HG03378 (cell line): ENCODE results near the gene PRPF6.

Experiments used
- ATAC-seq: cut with Tn5 transposase; IDR thresholded peaks from one replicate; pipeline ENCODE4 v1.9.1; 2021; ENCODE audit warnings: mild to moderate bottlenecking, moderate library complexity; ENCODE audit not compliant: unreplicated experiment

Gene PRPF6

DNA sequence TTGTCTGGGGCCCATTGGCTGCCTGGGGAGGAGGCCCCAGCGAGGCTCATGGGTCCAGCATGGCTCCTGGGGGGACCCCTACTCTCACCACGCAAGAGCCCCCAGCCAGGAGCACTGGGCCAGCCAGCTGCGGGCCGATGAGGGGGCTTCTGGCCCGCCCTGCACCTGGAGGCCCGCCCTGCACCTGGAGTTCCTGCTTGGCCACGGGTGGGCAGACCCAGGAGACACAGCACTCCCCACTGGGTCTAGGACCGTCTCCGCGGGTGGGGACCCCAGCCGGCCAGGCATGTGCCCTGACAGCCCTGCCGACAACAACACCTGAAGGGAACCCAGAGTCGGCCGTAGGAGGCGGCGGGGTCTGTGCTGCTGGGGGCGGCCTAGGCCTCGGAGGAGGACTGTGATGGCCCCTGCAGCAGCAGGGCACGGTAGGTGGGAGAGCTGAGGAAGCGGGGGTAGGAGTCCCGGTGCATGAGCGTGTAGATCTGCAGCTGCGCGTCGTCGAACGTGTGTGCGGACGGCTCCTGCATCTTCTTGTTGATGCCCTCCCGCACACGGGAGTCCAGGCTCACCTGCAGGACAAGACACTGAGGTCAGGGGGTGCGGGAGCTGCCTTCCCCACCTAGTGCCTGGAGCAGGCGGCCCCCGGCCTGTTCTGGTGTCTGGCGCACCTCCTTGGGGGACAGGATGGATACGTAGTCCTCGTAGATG is 92.7 kb downstream of the PRPF6 start:
- ATAC-seq, result no peak

GRCh38 chr20:64074184-64074789 is 93.4 kb downstream of the PRPF6 start:
- ATAC-seq, result no peak

DNA sequence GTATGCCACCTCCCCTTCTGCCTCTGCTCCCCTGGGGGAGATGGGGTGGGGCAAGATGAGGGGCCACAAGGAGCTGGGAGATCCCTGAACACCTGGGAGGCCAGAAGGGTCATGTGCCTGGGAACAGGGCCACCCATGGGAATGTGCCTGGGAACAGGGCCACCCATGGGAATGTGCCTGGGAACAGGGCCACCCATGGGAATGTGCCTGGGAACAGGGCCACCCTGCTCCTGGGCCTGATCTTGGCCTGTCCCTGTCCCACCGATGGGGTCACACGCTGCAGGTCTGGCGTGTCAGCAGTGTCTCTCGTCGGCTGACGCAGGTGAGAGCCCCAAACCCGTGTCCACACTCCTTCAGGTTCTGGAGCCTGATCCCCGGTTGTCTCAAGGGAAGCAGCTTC is 94.0 kb downstream of the PRPF6 start:
- ATAC-seq, result no peak

- ATAC-seq, result no peak
Observed at GRCh38 chr20:64075556-64075955, 94.6 kb downstream of the PRPF6 start.

DNA sequence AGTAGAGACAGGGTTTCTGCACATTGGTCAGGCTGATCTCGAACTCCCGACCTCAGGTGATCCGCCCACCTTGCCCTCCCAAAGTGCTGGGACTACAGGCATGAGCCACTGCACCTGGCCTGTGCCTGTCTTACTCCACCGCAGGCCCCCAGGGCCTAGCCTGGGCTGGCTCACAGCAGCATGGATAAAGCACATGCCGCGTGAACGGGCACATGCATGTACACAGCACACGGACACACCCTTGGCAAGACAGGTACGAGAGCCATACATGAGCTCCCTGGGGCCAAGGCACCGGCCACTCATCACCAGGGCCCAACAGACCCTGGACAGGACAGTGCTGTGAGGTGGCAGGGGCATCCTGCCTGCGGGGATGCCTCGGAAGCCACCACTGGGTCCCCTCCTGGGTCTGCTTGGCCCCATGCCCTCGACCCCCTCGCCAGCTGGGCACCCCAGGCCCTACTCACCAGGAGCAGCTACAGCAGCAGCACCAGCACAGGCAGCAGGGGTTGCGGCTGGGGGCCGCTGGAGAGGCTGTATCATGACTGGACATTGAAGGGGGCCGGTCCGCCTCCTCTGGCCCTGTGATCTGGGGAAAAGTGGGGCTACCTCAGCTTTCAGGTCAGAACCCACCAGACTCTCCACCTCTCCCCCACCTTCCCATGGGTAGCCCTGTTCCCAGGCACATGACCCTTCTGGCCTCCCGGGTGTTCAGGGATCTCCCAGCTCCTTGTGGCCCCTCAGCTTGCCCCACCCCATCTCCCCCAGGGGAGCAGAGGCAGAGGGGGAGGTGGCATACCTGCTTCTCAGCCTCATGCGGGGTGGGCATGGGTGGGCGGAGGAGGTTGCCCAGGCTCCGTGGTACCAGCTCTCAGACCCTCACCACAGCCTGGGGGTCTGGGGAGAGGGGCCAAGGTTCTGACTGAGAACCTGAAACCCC is 95.4 kb downstream of the PRPF6 start:
- ATAC-seq, result no peak

DNA sequence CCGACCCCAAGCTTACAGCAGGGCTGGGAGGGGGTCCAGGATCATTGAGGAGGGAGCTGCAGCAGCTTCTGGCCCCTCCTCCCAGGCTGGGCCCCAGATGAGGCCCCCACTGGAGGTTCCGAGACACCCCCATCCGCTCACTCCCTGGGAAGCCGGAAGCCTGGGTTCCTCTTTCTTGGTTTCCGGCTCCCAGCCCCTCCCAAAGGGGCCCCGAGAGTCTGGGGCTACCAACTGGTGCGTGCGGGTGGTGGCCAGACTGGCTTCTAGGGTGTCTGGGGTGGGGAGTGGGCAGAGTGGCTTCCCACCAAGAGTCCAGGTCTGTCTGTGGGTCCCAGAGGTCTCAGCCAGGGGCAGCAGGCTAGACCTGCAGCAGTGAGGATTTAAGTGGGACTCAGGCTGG is 96.2 kb downstream of the PRPF6 start:
- ATAC-seq, result no peak

GRCh38 chr20:64077541-64077875 is 96.6 kb downstream of the PRPF6 start:
- no peak for ATAC-seq

DNA sequence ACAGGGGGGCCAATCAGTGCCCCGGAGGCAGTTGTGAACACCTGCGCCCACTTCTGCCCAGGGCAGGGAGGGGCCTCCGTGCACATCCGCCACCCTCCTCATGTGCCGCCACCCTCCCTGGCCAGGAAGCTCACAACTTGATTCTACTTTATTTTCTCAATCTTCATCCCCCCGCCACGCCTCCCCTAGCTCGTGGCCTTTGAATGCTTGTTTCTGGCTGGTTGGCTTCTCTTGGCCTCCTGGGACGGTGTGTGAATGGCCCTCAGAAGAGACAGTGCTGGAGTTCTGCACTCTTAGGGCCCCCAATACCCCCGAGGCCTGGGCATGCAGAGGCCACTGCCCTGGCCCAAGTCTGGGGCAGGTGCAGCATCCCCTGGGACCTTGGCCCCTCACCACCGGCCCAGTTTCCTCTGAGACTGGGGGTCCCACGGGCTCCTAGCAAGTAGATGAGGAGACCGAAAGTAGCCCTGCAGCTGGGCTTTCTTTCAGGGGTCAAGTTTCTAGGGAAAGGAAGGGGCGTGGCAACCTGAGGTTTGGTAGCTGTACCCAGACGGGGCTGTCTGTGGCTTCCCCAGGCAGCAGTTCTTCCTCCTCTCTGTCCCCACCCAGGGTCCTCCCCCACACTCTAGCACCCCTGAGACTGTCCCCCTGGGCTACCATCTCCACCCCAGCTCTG is 97.1 kb downstream of the PRPF6 start:
- no peak for ATAC-seq

- ATAC-seq, result no peak
Observed at GRCh38 chr20:64078934-64079272, 98.0 kb downstream of the PRPF6 start.

GRCh38 chr20:64079273-64080012 is 98.5 kb downstream of the PRPF6 start, which contains the start of gene RGS19:
Gene RGS19 (minus strand): TSS chr20:64079518. CDS start chr20:64076886, 2,632 bp downstream.
- ATAC-seq, result no peak

GRCh38 chr20:64080013-64080812 is 99.3 kb downstream of the PRPF6 start, which contains the start of gene OPRL1:
Gene OPRL1 (plus strand): TSS chr20:64080082. CDS start chr20:64092721, 12,639 bp downstream.
- ATAC-seq, result no peak

DNA sequence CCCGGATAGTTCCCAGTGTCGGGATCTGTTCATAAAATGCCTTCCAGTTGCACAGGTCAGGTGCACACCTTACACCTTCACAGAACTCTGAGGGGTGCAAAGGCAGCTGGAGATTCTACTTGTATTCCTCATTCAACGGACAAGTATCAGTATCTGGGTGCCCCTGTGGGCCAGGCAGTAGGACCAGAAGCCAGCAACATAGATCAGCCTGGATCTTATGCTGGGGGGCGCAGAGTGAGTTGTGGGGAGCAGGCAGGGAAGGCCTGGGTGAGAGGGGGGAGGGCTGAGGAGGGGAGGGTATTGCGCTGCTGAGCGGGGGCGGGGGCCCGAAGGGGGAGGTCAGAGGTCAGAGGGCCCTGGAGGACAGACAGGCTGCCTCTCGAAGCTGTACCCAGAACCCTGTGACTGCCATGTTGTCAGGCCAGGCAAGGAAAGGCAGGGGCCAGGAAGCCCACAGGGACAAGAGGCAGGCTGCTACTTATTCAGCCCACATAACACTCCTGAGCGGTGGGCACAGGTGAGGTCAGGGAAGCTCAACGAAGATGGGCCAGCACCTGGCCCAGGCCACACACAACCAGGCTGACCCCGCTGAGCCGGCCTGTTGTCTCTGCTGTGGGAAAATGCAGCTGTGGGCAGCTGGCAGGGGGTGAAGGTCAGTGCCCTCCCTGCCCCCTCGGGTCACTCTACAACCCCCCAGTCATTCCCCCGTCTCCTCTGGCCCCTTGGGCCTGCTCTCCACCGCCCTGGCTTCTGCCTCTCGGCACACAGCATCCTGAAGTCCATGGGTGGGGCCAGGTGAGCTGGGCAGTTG is 100.1 kb downstream of the PRPF6 start:
- no peak for ATAC-seq

- no peak for ATAC-seq
Observed at GRCh38 chr20:64081624-64081964, 100.7 kb downstream of the PRPF6 start.

DNA sequence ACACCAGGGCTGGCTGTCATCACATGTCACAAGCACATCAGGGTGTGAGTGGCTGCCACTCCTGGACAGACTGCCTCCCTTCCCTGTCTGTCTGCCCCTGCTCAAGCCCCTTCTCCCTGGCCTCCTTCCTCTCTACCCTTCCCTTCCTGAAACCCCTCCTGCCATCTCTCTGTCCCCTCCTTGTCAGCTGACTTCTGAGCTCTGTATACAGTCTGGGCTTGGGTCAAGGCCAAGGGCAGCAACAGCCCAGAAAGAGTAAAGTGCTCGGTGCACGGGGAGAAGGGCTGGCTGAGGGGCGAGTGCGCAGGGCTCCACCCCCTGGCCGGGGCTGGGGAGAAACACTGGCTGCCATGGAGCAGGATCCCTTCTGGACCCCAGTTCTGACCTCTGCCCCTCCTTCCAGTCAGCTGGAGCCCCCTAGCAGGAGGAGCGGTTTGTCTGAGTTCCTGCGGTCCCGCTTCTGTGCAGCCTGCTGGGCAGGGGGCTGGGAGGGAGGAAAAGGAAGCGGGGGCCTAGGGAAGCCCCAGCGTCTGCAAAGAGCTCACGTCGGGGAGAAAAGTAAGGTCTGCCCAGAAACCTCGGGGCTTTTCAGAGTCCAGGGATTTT is 101.3 kb downstream of the PRPF6 start:
- ATAC-seq, result no peak
